Central memory CD4-positive, alpha-beta T cell (primary cell): Measurements from ENCODE around the gene MAP1LC3B.

Source experiments
- DNase-seq: peaks from one replicate; pipeline ENCODE4 v3.0.0; 2022

The MAP1LC3B gene

GRCh38 chr16:87434146-87434667 lies 42.1 kb downstream of the MAP1LC3B start:
- no peak for DNase-seq

- DNase-seq, result no peak
These were observed 43.5 kb downstream of the MAP1LC3B start for GRCh38 chr16:87435372-87436224.

- DNase-seq, result no peak
These were observed 44.4 kb downstream of the MAP1LC3B start for GRCh38 chr16:87436225-87437172.

- no peak for DNase-seq
These were observed 45.2 kb downstream of the MAP1LC3B start for GRCh38 chr16:87437327-87437726.

GRCh38 chr16:87437911-87438610 lies 45.9 kb downstream of the MAP1LC3B start:
- no peak for DNase-seq

- DNase-seq, result no peak
These were observed 46.5 kb downstream of the MAP1LC3B start for GRCh38 chr16:87438611-87438985.

- no peak for DNase-seq
These were observed 47.8 kb downstream of the MAP1LC3B start for GRCh38 chr16:87439926-87440325.

- no peak for DNase-seq
These were observed 49.9 kb downstream of the MAP1LC3B start for GRCh38 chr16:87441886-87442580.

- no peak for DNase-seq
These were observed 50.4 kb downstream of the MAP1LC3B start for GRCh38 chr16:87442581-87442966.

- DNase-seq, result no peak
These were observed 50.9 kb downstream of the MAP1LC3B start for GRCh38 chr16:87443016-87443415.

- DNase-seq, result no peak
These were observed 51.8 kb downstream of the MAP1LC3B start for GRCh38 chr16:87443964-87444363.

GRCh38 chr16:87445486-87445885 lies 53.4 kb downstream of the MAP1LC3B start:
- DNase-seq, result no peak

- DNase-seq, result no peak
These were observed 54.3 kb downstream of the MAP1LC3B start for GRCh38 chr16:87446479-87446878.

- no peak for DNase-seq
These were observed 55.2 kb downstream of the MAP1LC3B start for GRCh38 chr16:87447323-87447722.

- no peak for DNase-seq
These were observed 56.7 kb downstream of the MAP1LC3B start for GRCh38 chr16:87448866-87449265.

GRCh38 chr16:87451563-87452210 lies 59.6 kb downstream of the MAP1LC3B start:
- DNase-seq, result no peak

- DNase-seq, result no peak
These were observed 61.2 kb downstream of the MAP1LC3B start for GRCh38 chr16:87453326-87453725.
